HG03342 (cell line): Measurements from ENCODE around the gene TTC32.
"Not testable (repeated sequence)": the region's sequence is repeated elsewhere in the genome, so short reads cannot be mapped to it uniquely, and the experiment has no call there.

Experiments
- ATAC-seq: cut with Tn5 transposase; IDR thresholded peaks from one replicate; pipeline ENCODE4 v1.9.1; 2021; ENCODE audit warnings: mild to moderate bottlenecking, moderate library complexity; ENCODE audit not compliant: unreplicated experiment

Gene TTC32

GRCh38 chr2:19901442-19902215 is at the start of gene TTC32:
TTC32 (minus strand) TSS chr2:19901983; CDS start chr2:19901854, 129 bp downstream.
- peak; percentile 86 for ATAC-seq

- no peak for ATAC-seq
Measured at GRCh38 chr2:19949071-19949470, 47.3 kb upstream of the TTC32 start.

- no peak for ATAC-seq
Measured at GRCh38 chr2:19947184-19947940, 45.6 kb upstream of the TTC32 start.

GRCh38 chr2:19944205-19944845 is 42.5 kb upstream of the TTC32 start:
- no peak for ATAC-seq

GRCh38 chr2:19943189-19943588 is 41.4 kb upstream of the TTC32 start:
- no peak for ATAC-seq

- ATAC-seq: no peak
Measured at GRCh38 chr2:19942199-19942598, 40.4 kb upstream of the TTC32 start.

GRCh38 chr2:19937004-19937403 is 35.2 kb upstream of the TTC32 start:
- no peak for ATAC-seq

- ATAC-seq: no peak
Measured at GRCh38 chr2:19936203-19936602, 34.4 kb upstream of the TTC32 start.

- ATAC-seq: peak; percentile 73
Measured at GRCh38 chr2:19933351-19933981, 31.7 kb upstream of the TTC32 start.

GRCh38 chr2:19932928-19933327 is 31.1 kb upstream of the TTC32 start:
- ATAC-seq: peak; percentile 35

- ATAC-seq: no peak
Measured at GRCh38 chr2:19929226-19929625, 27.4 kb upstream of the TTC32 start.

GRCh38 chr2:19927816-19928215 is 26.0 kb upstream of the TTC32 start:
- ATAC-seq: not testable (repeated sequence)

GRCh38 chr2:19924526-19924925 is 22.7 kb upstream of the TTC32 start:
- ATAC-seq: not testable (repeated sequence)

- ATAC-seq: not testable (repeated sequence)
Measured at GRCh38 chr2:19922188-19922587, 20.4 kb upstream of the TTC32 start.

- ATAC-seq: no peak
Measured at GRCh38 chr2:19916385-19916950, 14.7 kb upstream of the TTC32 start.

- ATAC-seq: no peak
Measured at GRCh38 chr2:19914266-19914975, 12.6 kb upstream of the TTC32 start.

- ATAC-seq: no peak
Measured at GRCh38 chr2:19911808-19912509, 10.2 kb upstream of the TTC32 start.

- ATAC-seq: no peak
Measured at GRCh38 chr2:19902216-19902740, 495 bp upstream of the TTC32 start.

- peak; percentile 4 for ATAC-seq
Measured at GRCh38 chr2:19900931-19901441, 797 bp downstream of the TTC32 start.
